ENCODE measurements around the gene ADAMTS8.
"Not testable (repeated sequence)": the region's sequence is repeated elsewhere in the genome, so short reads cannot be mapped to it uniquely, and the experiment has no call there.

The ADAMTS8 gene

DNA sequence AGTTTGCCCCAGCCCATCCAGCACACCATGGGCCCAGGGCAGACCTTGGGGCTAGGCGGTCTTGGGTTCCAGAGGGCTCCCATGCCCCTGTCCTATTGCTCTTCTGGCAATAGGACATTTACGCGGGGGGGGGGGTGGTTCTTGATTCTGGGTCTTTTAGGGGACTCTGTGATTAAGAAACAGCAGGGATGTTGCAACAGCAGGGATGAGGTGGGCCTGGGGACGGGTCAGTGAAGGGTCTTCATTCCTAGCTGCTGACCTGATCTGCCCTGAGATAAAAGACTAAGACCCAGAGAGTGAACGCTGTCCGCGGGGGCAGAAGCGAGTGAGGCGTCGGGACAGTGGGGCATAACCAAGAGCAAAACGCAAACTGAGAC is 19.6 kb upstream of the ADAMTS8 start:
- H3K36me3 ChIP-seq (ENCODE audit: control insufficient read depth, low read depth, low read length) = no peaks in the 10 kb centered on the region
- no peak overlapping the region for H3K27ac ChIP-seq (ENCODE audit: low read length)
- no peaks in the 10 kb centered on the region for H3K4me1 ChIP-seq (ENCODE audit: control insufficient read depth, low read depth, low read length)
- H3K4me3 ChIP-seq (ENCODE audit: low read length) = peak overlapping the region; percentile 67
- peaks cover 59% of the 10 kb centered on the region for H3K27me3 ChIP-seq (ENCODE audit: control insufficient read depth, insufficient read depth, low read length)
- no peak overlapping the region for H3K9ac ChIP-seq (ENCODE audit: low read length)
- H3K9me3 ChIP-seq (ENCODE audit: control insufficient read depth, low read depth, low read length) = no peaks in the 10 kb centered on the region

DNA sequence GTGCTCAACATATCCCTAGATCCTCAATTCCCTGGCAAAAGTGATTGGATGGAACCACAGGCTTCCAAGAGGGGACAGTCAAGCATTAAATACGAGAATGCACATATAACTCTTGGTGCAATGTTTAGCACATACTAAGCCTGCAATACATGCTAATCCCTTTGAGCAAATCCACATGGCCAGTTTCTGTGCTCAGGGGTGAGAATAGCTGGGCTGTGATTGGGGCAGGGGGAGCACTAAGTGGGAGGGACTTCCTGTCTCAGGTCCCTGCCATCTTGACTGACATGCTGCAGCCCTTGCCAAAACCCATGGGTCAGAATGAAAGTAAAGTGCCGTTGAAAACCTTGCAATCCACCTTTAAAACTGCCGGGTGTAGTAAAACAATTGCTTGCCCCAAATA is 17.4 kb upstream of the ADAMTS8 start:
- no peak overlapping the region for H3K9ac ChIP-seq (ENCODE audit: low read length)
- H3K27me3 ChIP-seq (ENCODE audit: control insufficient read depth, insufficient read depth, low read length) = peaks cover 37% of the 10 kb centered on the region

GRCh38 chr11:130442737-130443136 is 14.3 kb upstream of the ADAMTS8 start:
- Histone ChIP-seq H3K9ac (ENCODE audit: low read length) (no peak overlapping the region), H3K36me3 (ENCODE audit: control insufficient read depth, low read depth, low read length) (no peaks in the 10 kb centered on the region), H3K27me3 (ENCODE audit: control insufficient read depth, insufficient read depth, low read length) (peaks cover 17% of the 10 kb centered on the region), H3K27ac (ENCODE audit: low read length) (no peak overlapping the region), H3K9me3 (ENCODE audit: control insufficient read depth, low read depth, low read length) (no peaks in the 10 kb centered on the region), H3K4me3 (ENCODE audit: low read length) (no peak overlapping the region), H3K4me1 (ENCODE audit: control insufficient read depth, low read depth, low read length) (no peaks in the 10 kb centered on the region)

More for the DNA sequence above, 17.4 kb upstream of the ADAMTS8 start:
- no peaks in the 10 kb centered on the region for H3K9me3 ChIP-seq (ENCODE audit: control insufficient read depth, low read depth, low read length)
- H3K4me1 ChIP-seq (ENCODE audit: control insufficient read depth, low read depth, low read length) = no peaks in the 10 kb centered on the region
- H3K4me3 ChIP-seq (ENCODE audit: low read length) = no peak overlapping the region
- no peaks in the 10 kb centered on the region for H3K36me3 ChIP-seq (ENCODE audit: control insufficient read depth, low read depth, low read length)
- H3K27ac ChIP-seq (ENCODE audit: low read length) = no peak overlapping the region

GRCh38 chr11:130441719-130442118 is 13.3 kb upstream of the ADAMTS8 start:
- Histone ChIP-seq H3K36me3 (ENCODE audit: control insufficient read depth, low read depth, low read length) (no peaks in the 10 kb centered on the region), H3K27me3 (ENCODE audit: control insufficient read depth, insufficient read depth, low read length) (peaks cover 10% of the 10 kb centered on the region), H3K9me3 (ENCODE audit: control insufficient read depth, low read depth, low read length) (no peaks in the 10 kb centered on the region), H3K4me1 (ENCODE audit: control insufficient read depth, low read depth, low read length) (no peaks in the 10 kb centered on the region), H3K9ac (ENCODE audit: low read length) (no peak overlapping the region), H3K27ac (ENCODE audit: low read length) (no peak overlapping the region), H3K4me3 (ENCODE audit: low read length) (no peak overlapping the region)

- Histone ChIP-seq H3K27me3 (ENCODE audit: control insufficient read depth, insufficient read depth, low read length) (no peaks in the 10 kb centered on the region), H3K36me3 (ENCODE audit: control insufficient read depth, low read depth, low read length) (no peaks in the 10 kb centered on the region), H3K4me3 (ENCODE audit: low read length) (no peak overlapping the region), H3K9ac (ENCODE audit: low read length) (no peak overlapping the region), H3K27ac (ENCODE audit: low read length) (no peak overlapping the region), H3K4me1 (ENCODE audit: control insufficient read depth, low read depth, low read length) (no peaks in the 10 kb centered on the region), H3K9me3 (ENCODE audit: control insufficient read depth, low read depth, low read length) (no peaks in the 10 kb centered on the region)
These were observed 11.5 kb upstream of the ADAMTS8 start for GRCh38 chr11:130439876-130440275.

GRCh38 chr11:130439160-130439519 is 10.7 kb upstream of the ADAMTS8 start:
- Histone ChIP-seq H3K4me3 (ENCODE audit: low read length) (no peak overlapping the region), H3K9me3 (ENCODE audit: control insufficient read depth, low read depth, low read length) (no peaks in the 10 kb centered on the region), H3K4me1 (ENCODE audit: control insufficient read depth, low read depth, low read length) (no peaks in the 10 kb centered on the region), H3K27me3 (ENCODE audit: control insufficient read depth, insufficient read depth, low read length) (no peaks in the 10 kb centered on the region), H3K9ac (ENCODE audit: low read length) (no peak overlapping the region), H3K36me3 (ENCODE audit: control insufficient read depth, low read depth, low read length) (no peaks in the 10 kb centered on the region), H3K27ac (ENCODE audit: low read length) (no peak overlapping the region)

- not testable (repeated sequence) for H3K4me1 ChIP-seq (ENCODE audit: control insufficient read depth, low read depth, low read length); H3K9ac ChIP-seq (ENCODE audit: low read length); H3K9me3 ChIP-seq (ENCODE audit: control insufficient read depth, low read depth, low read length); H3K27ac ChIP-seq (ENCODE audit: low read length); H3K4me3 ChIP-seq (ENCODE audit: low read length); H3K27me3 ChIP-seq (ENCODE audit: control insufficient read depth, insufficient read depth, low read length); H3K36me3 ChIP-seq (ENCODE audit: control insufficient read depth, low read depth, low read length)
These were observed 10.2 kb upstream of the ADAMTS8 start for GRCh38 chr11:130438401-130439159.

DNA sequence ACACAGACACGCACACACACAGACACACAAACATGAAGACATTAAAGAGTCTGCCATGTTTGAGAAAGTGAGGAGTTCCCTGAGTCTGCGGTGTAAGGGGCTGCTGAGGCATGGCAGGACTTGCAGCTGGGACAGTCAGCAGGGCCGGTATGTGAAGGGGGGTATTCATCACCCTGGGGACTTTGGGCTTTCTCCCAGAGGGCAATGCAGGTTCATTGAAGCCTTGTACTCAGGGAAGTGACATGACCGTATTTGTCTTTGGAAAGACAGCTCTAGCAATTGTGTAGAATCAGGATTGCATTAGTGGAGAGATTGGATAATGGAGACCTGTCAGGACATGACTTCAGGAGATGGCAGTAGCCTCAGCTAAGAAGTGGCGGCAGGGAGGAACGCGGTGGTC is 9.4 kb upstream of the ADAMTS8 start:
- H3K27me3 ChIP-seq (ENCODE audit: control insufficient read depth, insufficient read depth, low read length) = no peaks in the 10 kb centered on the region
- H3K36me3 ChIP-seq (ENCODE audit: control insufficient read depth, low read depth, low read length) = no peaks in the 10 kb centered on the region
- no peaks in the 10 kb centered on the region for H3K9me3 ChIP-seq (ENCODE audit: control insufficient read depth, low read depth, low read length)
- no peak overlapping the region for H3K9ac ChIP-seq (ENCODE audit: low read length)
- no peak overlapping the region for H3K4me3 ChIP-seq (ENCODE audit: low read length)
- no peak overlapping the region for H3K27ac ChIP-seq (ENCODE audit: low read length)
- no peaks in the 10 kb centered on the region for H3K4me1 ChIP-seq (ENCODE audit: control insufficient read depth, low read depth, low read length)

GRCh38 chr11:130436171-130436570 is 7.8 kb upstream of the ADAMTS8 start:
- Histone ChIP-seq H3K36me3 (ENCODE audit: control insufficient read depth, low read depth, low read length) (no peaks in the 10 kb centered on the region), H3K9me3 (ENCODE audit: control insufficient read depth, low read depth, low read length) (no peaks in the 10 kb centered on the region), H3K9ac (ENCODE audit: low read length) (no peak overlapping the region), H3K27ac (ENCODE audit: low read length) (no peak overlapping the region), H3K27me3 (ENCODE audit: control insufficient read depth, insufficient read depth, low read length) (no peaks in the 10 kb centered on the region), H3K4me3 (ENCODE audit: low read length) (no peak overlapping the region), H3K4me1 (ENCODE audit: control insufficient read depth, low read depth, low read length) (no peaks in the 10 kb centered on the region)

- Histone ChIP-seq H3K36me3 (ENCODE audit: control insufficient read depth, low read depth, low read length) (no peaks in the 10 kb centered on the region), H3K9ac (ENCODE audit: low read length) (no peak overlapping the region), H3K4me3 (ENCODE audit: low read length) (no peak overlapping the region), H3K9me3 (ENCODE audit: control insufficient read depth, low read depth, low read length) (no peaks in the 10 kb centered on the region), H3K27me3 (ENCODE audit: control insufficient read depth, insufficient read depth, low read length) (peaks cover under 1% of the 10 kb centered on the region), H3K4me1 (ENCODE audit: control insufficient read depth, low read depth, low read length) (no peaks in the 10 kb centered on the region), H3K27ac (ENCODE audit: low read length) (no peak overlapping the region)
These were observed 7.3 kb upstream of the ADAMTS8 start for GRCh38 chr11:130435671-130436070.

GRCh38 chr11:130434521-130435223 is 6.3 kb upstream of the ADAMTS8 start:
- H3K27ac ChIP-seq (ENCODE audit: low read length) = no peak overlapping the region
- peak overlapping the region; percentile 63 for H3K9ac ChIP-seq (ENCODE audit: low read length)

GRCh38 chr11:130433357-130433756 is 4.9 kb upstream of the ADAMTS8 start:
- no peak overlapping the region for H3K27ac ChIP-seq (ENCODE audit: low read length)
- no peaks in the 10 kb centered on the region for H3K9me3 ChIP-seq (ENCODE audit: control insufficient read depth, low read depth, low read length)
- H3K36me3 ChIP-seq (ENCODE audit: control insufficient read depth, low read depth, low read length) = no peaks in the 10 kb centered on the region
- peaks cover 24% of the 10 kb centered on the region for H3K27me3 ChIP-seq (ENCODE audit: control insufficient read depth, insufficient read depth, low read length)
- no peak overlapping the region for H3K9ac ChIP-seq (ENCODE audit: low read length)
- peaks cover 6% of the 10 kb centered on the region for H3K4me1 ChIP-seq (ENCODE audit: control insufficient read depth, low read depth, low read length)
- H3K4me3 ChIP-seq (ENCODE audit: low read length) = no peak overlapping the region

More at GRCh38 chr11:130434521-130435223, 6.3 kb upstream of the ADAMTS8 start:
- Histone ChIP-seq H3K4me3 (ENCODE audit: low read length) (peak overlapping the region; percentile 92), H3K27me3 (ENCODE audit: control insufficient read depth, insufficient read depth, low read length) (peaks cover 11% of the 10 kb centered on the region), H3K9me3 (ENCODE audit: control insufficient read depth, low read depth, low read length) (no peaks in the 10 kb centered on the region), H3K4me1 (ENCODE audit: control insufficient read depth, low read depth, low read length) (no peaks in the 10 kb centered on the region), H3K36me3 (ENCODE audit: control insufficient read depth, low read depth, low read length) (no peaks in the 10 kb centered on the region)

All from iPS-18a (cell line).